NCI-H2196 treated with DMSO at 0.1 percent for 48 hours (cell line): ENCODE data around the gene THADA.

ENCODE experiments used
- DNase-seq: peaks from one replicate; lab custom pipeline; 2025; ENCODE audit not compliant: unreplicated experiment; lab: John Stamatoyannopoulos, UW

THADA gene

DNA sequence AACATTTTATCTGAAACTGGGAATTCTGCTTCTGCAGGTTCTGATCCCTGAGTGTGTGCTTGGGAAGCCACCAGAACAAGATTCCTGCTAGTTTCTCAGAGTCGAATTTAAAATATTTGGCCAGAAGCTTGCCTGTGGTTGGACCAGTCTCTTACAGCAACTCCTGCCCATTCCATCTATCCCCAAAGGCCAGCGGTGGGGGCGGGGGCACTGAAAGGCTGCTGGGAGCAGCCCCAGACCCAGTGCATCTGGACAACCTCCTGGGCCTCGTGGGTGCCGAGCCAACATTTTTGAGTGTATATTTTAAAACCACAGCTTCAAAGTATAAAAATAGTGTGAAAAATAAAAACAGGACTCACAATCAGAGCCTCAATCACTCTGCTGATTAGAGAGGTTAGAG lies 330.8 kb downstream of the THADA start:
- no peak for DNase-seq

DNA sequence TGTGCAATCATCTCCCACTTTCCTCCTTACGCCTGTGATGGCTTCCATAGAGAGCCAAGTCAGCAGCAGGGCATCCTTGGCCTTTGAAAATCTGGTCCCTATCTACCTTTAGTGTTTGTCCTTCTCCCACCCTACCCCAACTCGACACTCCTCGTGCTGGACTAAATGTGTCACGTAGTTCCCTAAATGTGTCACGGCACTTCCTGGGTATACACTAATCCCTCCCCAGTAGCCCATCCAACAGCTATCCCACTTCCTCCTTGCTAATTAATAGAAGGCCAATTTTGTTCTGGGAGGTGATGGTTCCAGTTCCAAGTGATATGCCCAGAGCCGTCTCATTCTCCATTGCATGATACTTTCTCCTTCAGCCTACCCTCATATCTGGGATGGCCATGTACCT lies 332.9 kb downstream of the THADA start:
- no peak for DNase-seq

DNA sequence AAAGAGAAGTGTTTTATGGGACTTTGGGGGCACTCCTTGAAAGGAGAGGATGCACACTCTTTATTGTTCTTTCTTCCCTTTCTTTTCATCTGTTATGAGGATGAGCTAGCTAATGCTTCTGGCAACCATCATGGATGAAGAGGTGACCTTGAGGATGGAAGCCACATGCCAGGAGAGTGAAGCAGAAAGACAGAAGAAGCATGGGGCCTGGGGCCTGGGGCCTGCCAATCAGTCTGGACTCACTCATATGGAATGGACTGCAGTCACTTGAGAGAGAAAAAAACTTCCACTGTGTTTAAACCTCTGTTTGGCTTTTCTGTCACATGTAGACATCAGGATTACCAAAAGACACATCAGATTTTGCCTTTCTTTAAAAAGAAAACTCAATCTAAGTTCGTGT lies 333.6 kb downstream of the THADA start:
- no peak for DNase-seq

GRCh38 chr2:43259512-43259911 lies 336.3 kb downstream of the THADA start:
- no peak for DNase-seq

- DNase-seq: no peak
Measured at GRCh38 chr2:43258547-43259156, 337.2 kb downstream of the THADA start.

GRCh38 chr2:43255296-43255910 lies 340.4 kb downstream of the THADA start:
- no peak for DNase-seq

DNA sequence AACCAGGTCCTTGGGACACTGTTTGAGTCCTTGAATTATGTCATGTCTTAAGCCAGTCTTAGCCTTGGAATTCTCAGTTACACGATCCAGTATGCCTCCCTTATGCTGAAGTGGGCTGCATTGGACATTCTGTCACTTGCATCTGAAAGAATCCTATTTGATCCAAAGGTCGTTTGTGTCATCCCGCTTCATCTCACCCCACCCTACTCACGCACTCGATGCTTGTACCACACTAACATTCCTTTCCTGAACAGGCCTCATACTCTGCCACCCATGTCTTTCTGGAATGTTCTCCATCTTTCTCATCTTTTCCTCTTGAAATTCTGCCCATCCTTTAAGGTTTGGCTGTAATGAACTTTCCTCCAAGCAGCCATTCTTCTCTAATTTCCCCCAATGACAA lies 341.5 kb downstream of the THADA start:
- DNase-seq: no peak

DNA sequence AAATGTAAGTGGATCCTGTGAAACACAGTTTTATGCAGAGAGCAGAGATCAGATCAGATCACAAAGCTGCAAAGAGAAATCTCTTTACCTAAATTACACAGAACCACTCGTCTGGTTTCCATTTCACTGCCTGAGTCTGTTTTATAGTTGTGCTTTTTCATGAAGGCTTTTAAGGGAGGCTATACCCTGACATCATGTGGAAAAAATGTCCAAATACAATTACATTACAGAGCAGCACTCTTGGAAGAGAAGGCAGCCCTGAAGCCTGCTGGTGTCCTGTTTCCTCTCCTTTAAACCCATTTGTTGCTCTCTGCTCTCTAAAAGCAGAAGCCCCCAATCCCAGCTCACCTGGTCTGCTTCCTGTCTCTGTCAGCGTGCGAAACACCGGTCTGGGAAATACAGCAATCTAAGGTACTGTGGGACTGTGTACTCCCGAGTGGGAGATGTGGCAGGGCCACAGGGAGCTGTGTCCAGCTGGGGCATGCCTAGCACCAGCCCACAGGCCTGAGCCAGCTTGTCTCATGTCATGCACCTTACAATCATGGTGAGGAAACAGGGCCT lies 344.6 kb downstream of the THADA start:
- DNase-seq: peak; percentile 81

DNA sequence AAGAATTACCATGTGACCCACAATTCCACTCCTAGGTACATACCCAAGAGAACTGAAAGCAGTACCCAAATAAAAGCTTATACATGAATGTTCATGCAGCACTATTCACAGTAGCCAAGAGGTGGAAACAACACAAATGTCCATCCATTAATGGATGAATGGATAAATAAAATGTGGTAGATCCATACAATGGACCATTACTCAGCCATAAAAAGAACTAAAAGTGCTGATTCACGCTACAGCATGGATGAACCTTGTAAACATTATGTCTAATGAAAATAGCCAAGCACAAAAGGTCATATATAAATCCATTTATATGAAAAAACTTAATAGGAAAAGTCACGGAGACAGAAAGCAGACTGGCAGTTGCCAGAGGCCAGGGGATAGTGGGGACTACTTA lies 345.8 kb downstream of the THADA start:
- no peak for DNase-seq

- DNase-seq: no peak
Measured at GRCh38 chr2:43248621-43249020, 347.2 kb downstream of the THADA start.

DNA sequence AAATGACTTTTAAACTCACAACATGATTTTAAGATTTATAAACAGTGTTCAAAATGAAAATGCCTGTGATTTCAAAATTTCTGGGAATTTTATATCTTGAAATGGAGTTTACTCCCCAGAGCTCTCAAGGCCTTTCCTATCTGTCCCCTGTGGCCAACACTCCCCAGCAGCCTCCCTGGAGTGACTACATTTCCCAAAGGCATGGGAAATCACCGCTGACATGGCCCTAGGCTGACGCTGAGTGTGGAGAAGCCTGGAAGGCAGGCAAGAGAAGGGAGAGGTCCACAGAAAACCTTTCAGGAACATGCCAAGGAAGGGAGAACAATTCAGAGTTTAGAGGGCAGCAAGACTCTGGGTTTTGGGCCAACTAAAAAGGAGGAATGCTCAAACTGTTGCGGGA lies 349.2 kb downstream of the THADA start:
- no peak for DNase-seq

DNA sequence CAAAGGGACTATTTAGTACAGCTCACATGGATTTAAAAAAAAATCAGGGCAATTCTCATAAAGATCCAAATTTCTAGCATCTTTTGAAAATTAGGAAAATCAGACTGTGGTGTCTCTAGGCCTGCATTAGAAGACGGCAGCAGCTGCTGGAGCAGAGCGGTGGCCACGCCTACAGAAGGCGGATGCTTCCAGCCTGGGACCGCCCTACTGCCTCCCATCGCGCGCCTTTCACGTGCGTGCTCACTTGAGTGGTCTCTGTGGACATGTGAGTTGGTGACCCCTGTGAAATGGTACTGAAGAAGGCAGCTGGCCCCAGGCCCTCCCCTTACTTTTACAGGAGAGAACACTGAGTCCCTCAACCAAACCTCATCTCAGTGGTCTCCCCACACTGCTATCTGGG lies 354.3 kb downstream of the THADA start:
- no peak for DNase-seq

GRCh38 chr2:43240766-43241150 lies 355.1 kb downstream of the THADA start:
- no peak for DNase-seq

DNA sequence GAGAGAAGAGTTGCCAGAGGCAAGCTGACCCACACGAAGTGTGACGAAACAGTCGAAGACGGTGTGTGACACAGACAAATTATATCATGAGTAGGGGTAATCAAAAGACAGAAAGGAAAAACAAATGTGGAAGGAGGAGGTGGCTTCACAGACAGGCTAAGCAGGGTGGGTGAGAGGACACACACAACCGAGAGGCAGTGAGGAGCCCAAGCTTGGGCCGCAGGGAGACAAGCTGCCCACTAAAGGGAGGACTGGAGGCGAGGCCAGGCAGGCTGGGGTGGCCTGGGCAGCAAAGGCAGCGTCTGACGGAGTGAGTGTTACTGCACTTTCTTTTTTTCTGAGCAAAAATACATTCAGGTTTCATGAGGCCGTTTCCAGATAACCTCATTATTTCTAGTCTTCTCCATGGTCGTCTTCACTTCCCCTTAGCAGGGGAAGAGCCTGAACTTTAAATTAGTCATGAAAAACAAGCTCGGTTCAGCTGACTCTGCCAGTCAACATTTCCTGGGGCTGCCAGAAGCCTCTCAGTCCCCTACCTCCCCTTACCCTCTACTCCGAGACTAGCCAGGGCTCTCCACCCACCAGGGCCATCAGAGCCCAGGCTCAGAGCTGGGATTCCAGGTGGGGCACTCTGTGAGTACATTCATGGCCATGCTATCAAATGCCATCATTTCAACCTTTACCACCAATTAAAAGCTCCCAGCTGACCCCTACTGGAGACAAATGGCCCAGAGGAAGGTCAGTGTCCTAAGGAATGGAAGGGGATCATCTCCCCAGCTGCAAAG lies 355.7 kb downstream of the THADA start:
- DNase-seq: no peak

DNA sequence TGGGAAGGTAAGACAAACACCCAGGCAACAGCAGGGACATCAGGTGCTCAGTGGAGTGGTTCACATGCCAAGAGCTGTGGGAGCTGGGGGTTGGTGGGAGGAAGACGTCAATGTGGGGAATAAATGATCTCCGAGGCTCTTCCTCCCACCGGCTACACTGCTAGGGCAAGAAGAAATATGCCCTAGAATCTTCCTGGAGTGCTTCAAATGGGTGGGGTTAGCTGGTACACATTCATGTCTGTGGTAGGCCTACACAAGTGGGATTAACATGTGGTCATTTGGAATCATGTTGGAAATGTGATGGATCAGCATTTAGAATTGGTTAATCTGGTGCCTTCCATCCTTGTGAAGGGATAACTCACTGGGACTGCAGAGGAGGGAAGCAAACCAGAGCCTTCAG lies 357.0 kb downstream of the THADA start:
- DNase-seq: no peak

DNA sequence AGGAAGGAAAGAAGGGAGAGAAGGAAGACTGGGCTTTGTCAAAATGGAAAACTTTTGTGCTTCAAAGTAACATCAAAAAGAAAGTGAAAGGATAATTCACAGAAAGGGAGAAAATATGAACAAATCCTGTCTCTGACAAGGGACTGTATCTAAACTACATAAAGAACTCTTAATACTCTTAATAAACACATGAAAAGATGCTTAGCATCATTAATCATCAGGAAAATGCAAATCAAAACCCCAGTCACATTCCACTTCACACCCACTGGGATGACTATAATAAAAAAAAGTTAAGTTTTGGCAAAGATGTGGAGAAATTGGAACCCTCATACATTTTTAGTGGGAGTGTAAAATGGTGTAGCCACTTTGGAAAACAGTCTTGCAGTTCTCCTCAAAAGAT lies 357.7 kb downstream of the THADA start:
- no peak for DNase-seq

- no peak for DNase-seq
Measured at GRCh38 chr2:43233218-43234212, 362.3 kb downstream of the THADA start.

GRCh38 chr2:43230951-43231827 lies 364.6 kb downstream of the THADA start:
- no peak for DNase-seq

GRCh38 chr2:43230351-43230885 lies 365.4 kb downstream of the THADA start:
- no peak for DNase-seq
